Cardiac fibroblast (primary cell): Measurements from ENCODE around the gene USP46.

Source experiments
- DNase-seq, 2 donors: peaks; one replicate each; pipeline versions ENCODE4 v3.0.0 to v3.0.0-alpha.2; 2010; ENCODE audit warnings: low read depth in 2 of 2
- H3K4me3 ChIP-seq, 2 donors: replicated peaks in 1 of 2; 1 replicate in 1 of 2; 2 replicates in 1 of 2; pipeline ENCODE4 v1.5.1; 2011; ENCODE audit warnings: low read depth in 2 of 2, low read length in 2 of 2, mild to moderate bottlenecking in 2 of 2, moderate library complexity in 1 of 2
- TF ChIP-seq, protein P1 (sequence below): IDR thresholded peaks from one replicate; pipeline ENCODE4 v1.5.1; 2011; ENCODE audit warnings: low read depth, mild to moderate bottlenecking, low read length, inconsistent platforms

USP46 gene

DNA sequence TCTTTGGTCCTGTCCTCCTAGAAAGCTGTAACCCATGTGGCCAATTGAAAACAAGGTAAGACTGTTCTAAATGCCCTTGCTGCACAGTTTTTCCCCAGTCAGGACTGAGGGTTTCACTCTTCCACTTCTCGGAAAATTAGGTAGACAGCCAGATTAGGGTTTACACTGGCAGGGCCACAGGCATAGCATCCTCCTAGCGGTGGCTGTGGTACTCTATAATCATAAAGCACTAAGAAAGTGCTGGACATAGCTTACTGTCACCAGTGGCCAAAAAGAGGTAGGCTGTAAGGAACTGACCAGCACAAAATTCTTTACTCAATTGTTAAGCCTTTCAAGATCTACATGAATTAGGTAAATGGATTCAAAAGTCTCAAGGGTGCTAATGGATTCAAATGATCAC is 11.6 kb upstream of the USP46 start:
- DNase-seq, result no peak
- TF ChIP-seq, protein P1, sequence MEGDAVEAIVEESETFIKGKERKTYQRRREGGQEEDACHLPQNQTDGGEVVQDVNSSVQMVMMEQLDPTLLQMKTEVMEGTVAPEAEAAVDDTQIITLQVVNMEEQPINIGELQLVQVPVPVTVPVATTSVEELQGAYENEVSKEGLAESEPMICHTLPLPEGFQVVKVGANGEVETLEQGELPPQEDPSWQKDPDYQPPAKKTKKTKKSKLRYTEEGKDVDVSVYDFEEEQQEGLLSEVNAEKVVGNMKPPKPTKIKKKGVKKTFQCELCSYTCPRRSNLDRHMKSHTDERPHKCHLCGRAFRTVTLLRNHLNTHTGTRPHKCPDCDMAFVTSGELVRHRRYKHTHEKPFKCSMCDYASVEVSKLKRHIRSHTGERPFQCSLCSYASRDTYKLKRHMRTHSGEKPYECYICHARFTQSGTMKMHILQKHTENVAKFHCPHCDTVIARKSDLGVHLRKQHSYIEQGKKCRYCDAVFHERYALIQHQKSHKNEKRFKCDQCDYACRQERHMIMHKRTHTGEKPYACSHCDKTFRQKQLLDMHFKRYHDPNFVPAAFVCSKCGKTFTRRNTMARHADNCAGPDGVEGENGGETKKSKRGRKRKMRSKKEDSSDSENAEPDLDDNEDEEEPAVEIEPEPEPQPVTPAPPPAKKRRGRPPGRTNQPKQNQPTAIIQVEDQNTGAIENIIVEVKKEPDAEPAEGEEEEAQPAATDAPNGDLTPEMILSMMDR, result no peak
- no peak overlapping the region for H3K4me3 ChIP-seq

DNA sequence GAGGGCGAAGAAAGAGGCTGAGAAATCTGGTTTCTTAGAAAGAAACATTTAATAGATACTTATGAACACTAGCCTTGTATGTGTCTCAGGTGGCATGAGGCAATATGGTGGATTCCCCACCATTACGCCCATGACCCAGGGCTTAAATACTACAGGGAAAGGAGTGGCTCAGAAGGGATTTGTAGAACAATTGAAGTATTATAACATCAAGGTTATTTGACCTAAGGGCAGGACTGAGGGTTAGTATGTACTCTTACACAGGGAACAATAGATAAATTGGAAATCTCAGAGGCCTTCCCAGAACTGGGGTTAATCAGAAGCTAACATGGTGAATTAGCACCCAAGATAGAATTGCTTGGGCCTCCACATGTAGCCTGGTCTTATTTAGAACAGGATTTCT is 11.0 kb upstream of the USP46 start:
- TF ChIP-seq, protein P1, result no peak
- no peak overlapping the region for H3K4me3 ChIP-seq
- no peak for DNase-seq

DNA sequence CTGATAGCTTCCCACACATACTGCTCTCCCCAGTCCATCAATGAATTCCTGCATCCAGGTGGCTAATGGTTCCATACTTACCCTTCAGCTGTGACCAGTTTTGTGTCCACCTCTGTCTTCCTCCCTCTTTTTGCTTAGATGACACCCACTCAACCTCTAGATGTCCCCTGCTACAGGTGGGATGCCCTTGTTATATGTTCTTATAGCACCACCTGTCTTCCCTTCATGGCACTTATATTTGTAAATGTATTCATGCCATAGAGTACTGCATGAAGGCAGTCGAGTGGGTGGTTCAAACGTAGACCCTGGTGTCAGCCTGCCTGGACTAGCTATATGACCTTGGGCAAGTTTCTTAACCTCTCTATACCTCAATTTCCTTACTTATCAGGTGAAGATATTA is 6.5 kb upstream of the USP46 start:
- peak; percentile 20 to 22 for DNase-seq
- H3K4me3 ChIP-seq, result no peak overlapping the region
- TF ChIP-seq, protein P1, result peak; percentile 6

DNA sequence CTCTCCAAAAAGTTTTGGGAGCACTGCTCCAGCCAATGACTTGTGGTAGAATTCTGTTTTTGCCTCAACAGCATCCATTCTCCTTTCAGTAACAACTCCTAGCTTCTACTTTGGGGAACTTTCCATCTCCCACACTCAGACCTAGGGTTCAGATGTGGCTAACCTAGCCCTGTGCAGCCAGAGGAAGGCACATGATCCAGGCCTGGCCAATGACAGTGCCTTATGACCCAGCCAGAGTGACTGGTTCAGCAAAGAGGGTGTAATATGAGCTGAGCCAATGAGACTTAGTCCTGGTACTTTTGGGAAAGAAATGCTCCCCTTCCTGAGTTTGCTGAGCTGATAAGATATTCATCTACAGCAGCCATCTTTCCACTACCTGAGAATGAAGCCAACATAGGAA is 5.4 kb upstream of the USP46 start:
- TF ChIP-seq, protein P1, result no peak
- no peak for DNase-seq
- no peak overlapping the region for H3K4me3 ChIP-seq

DNA sequence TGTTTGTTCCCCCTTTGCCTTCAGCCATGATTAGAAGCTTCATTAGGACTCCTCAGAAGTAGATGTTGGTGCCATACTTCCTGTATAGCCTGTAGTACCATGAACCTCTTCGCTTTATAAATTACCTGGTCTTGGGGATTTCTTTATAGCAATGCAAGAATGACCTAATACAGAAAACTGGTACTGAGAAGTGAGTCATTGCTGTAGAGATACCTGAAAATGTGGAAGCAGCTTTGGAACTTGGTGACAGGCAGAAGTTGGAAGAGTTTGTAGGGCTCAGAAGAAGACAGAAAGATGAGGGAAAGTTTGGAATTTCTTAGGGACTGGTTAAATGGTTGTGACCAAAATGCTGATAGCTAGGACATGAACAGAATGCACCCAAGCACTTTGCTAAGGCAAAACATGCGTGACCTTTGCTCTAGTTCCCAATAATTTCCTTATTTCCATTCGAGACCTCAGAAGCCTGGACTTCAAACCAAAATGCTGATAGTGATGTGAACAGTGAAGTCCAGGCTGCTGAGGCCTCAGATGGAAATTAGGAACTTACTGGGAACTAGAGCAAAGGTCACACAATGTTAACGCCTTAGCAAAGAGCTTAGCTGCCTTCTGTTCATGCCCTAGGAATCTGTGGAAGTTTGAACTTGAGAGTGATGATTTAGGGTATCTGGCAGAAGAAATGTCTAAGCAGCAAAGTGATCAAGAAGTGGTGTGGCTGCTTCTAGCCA is 3.0 kb upstream of the USP46 start:
- no peak overlapping the region for H3K4me3 ChIP-seq
- DNase-seq, result peak in 1 of 2 donors; percentile 24
- TF ChIP-seq, protein P1, result no peak

DNA sequence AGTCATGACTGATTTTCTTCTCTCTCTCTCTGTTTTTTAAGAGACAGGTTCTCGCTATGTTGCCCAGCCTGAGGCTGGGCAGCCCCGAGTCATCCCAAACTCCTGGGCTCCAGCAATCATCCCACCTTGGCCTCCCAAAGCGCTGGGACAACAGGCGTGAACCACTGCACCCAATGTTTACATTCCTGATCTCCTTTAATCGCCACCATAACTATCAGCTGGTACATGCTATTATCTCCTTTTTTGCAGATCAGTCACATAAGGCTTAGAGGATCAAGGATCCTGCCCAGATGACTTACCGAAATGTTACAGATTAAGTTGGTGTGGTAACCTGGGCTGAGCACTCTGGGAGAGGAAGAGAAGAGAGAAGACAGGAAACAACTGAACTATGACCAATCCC is 1.5 kb upstream of the USP46 start:
- DNase-seq, result no peak
- TF ChIP-seq, protein P1, result no peak

More for the DNA sequence above, 1.5 kb upstream of the USP46 start:
- H3K4me3 ChIP-seq, result no peak overlapping the region
